CD4-positive, alpha-beta T cell treated with Interleukin-10 for 1 hour (primary cell): ENCODE measurements around the gene TMPRSS13.
A peak's percentile ranks its signal among the peaks of the same experiment; 100 is the strongest.
"Not testable (repeated sequence)": the region's sequence is repeated elsewhere in the genome, so short reads cannot be mapped to it uniquely, and the experiment has no call there.

Experiments used
- DNase-seq: peaks from one replicate; pipeline ENCODE4 v3.0.0-alpha.2; 2020

TMPRSS13 gene

GRCh38 chr11:117950301-117950700 is 21.1 kb upstream of the TMPRSS13 start:
- DNase-seq: peak; percentile 81

GRCh38 chr11:117949062-117949461 is 19.9 kb upstream of the TMPRSS13 start:
- DNase-seq: no peak

- DNase-seq: not testable (repeated sequence)
Measured at GRCh38 chr11:117948466-117948865, 19.3 kb upstream of the TMPRSS13 start.

GRCh38 chr11:117947751-117948150 is 18.5 kb upstream of the TMPRSS13 start:
- DNase-seq: not testable (repeated sequence)

- DNase-seq: peak; percentile 81
Measured at GRCh38 chr11:117946842-117947526, 17.8 kb upstream of the TMPRSS13 start.

- no peak for DNase-seq
Measured at GRCh38 chr11:117946156-117946841, 17.1 kb upstream of the TMPRSS13 start.

- no peak for DNase-seq
Measured at GRCh38 chr11:117945047-117945810, 16.0 kb upstream of the TMPRSS13 start.

GRCh38 chr11:117944554-117944953 is 15.4 kb upstream of the TMPRSS13 start:
- no peak for DNase-seq

- no peak for DNase-seq
Measured at GRCh38 chr11:117941976-117942654, 12.9 kb upstream of the TMPRSS13 start.

GRCh38 chr11:117941163-117941707 is 12.0 kb upstream of the TMPRSS13 start:
- DNase-seq: no peak

- DNase-seq: no peak
Measured at GRCh38 chr11:117940736-117941135, 11.5 kb upstream of the TMPRSS13 start.

- DNase-seq: no peak
Measured at GRCh38 chr11:117936973-117937372, 7.8 kb upstream of the TMPRSS13 start.

GRCh38 chr11:117934526-117935307 is 5.5 kb upstream of the TMPRSS13 start:
- DNase-seq: no peak

- DNase-seq: no peak
Measured at GRCh38 chr11:117933930-117934329, 4.7 kb upstream of the TMPRSS13 start.

GRCh38 chr11:117933475-117933874 is 4.3 kb upstream of the TMPRSS13 start:
- no peak for DNase-seq

- no peak for DNase-seq
Measured at GRCh38 chr11:117932947-117933346, 3.7 kb upstream of the TMPRSS13 start.

GRCh38 chr11:117932426-117932825 is 3.2 kb upstream of the TMPRSS13 start:
- DNase-seq: no peak

GRCh38 chr11:117931971-117932370 is 2.8 kb upstream of the TMPRSS13 start:
- DNase-seq: peak; percentile 19

GRCh38 chr11:117931331-117931950 is 2.2 kb upstream of the TMPRSS13 start:
- no peak for DNase-seq

GRCh38 chr11:117930668-117931330 is 1.6 kb upstream of the TMPRSS13 start:
- peak; percentile 15 for DNase-seq
